GM23248 (cell line): ENCODE results near the gene ACOT13.

Experiments used
- EZH2 ChIP-seq: fragments of 200-600 bp; sonication (generic); IDR thresholded peaks from 2 replicates; pipeline ENCODE4 v1.6.1; 2018; ENCODE audit warnings: antibody characterized with exemption, mild to moderate bottlenecking; ENCODE audit not compliant: insufficient read depth, poor library complexity, severe bottlenecking
- EZH2phosphoT487 ChIP-seq: fragments of 200-600 bp; sonication (generic); IDR thresholded peaks from 2 replicates; pipeline ENCODE4 v1.6.1; 2018; ENCODE audit warnings: antibody characterized with exemption, moderate library complexity, mild to moderate bottlenecking, low read depth; ENCODE audit not compliant: insufficient read depth

DNA sequence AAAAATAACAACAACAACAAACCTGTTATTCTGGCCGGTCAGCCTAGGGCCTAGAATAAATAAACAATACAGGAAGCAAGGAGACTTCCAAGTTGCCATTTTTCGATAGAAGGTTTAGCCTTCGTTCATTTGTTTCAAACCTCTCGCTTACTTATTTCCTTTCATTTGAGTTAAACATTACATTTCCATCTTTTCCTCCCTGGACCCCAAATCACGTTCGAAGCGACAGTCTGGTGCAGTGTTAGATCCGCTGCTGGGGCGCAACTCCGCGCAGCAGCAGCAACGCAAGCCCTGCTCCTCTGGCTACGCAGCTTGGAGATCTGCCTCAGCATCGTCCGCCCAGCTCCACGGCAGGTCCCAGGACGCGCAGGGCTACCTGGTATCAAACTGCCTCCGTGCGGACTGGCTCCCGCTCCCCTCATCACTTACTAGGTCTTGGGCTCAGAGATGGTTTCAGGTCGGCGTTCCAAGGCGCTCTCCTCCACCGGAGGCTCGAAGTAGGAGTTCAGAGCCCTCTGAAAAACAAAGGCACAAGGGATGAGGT lies 708 bp upstream of the ACOT13 start:
- TF ChIP-seq EZH2 (no peak), EZH2phosphoT487 (no peak)
